ENCODE results near the gene ANTXR1. TPM values are rescaled to one million over a fixed set of nuclear protein-coding genes. Genes with fewer than 3 reads are reported as not detected.
"Not testable (repeated sequence)": the region's sequence is repeated elsewhere in the genome, so short reads cannot be mapped to it uniquely, and the experiment has no call there.

The ANTXR1 gene
- total RNA-seq, 2 experiments from 2014 or later = 0.05 to 0.23 TPM

- peaks cover 2% of the 10 kb centered on the region for H3K4me1 Mint-ChIP-seq
- H3K4me3 Mint-ChIP-seq = no peak overlapping the region
- CTCF ChIA-PET = no interaction called here
- DNase-seq = no peak
- H3K9me3 Mint-ChIP-seq = no peaks in the 10 kb centered on the region
- peaks cover 36% of the 10 kb centered on the region for H3K27me3 Mint-ChIP-seq
- H3K27ac Mint-ChIP-seq = no peak overlapping the region
- no peaks in the 10 kb centered on the region for H3K36me3 Mint-ChIP-seq (ENCODE audit: low read depth)
- POLR2A ChIA-PET = no interaction called here
Observed at GRCh38 chr2:69167469-69167822, 154.5 kb downstream of the ANTXR1 start.

- Mint-ChIP-seq H3K9me3 (no peaks in the 10 kb centered on the region), H3K4me3 (no peak overlapping the region), H3K27ac (no peak overlapping the region), H3K36me3 (ENCODE audit: low read depth) (no peaks in the 10 kb centered on the region), H3K4me1 (peaks cover 1% of the 10 kb centered on the region), H3K27me3 (peaks cover 36% of the 10 kb centered on the region)
- CTCF ChIA-PET = no interaction called here
- no peak for DNase-seq
- POLR2A ChIA-PET = no interaction called here
Observed at GRCh38 chr2:69168144-69168813, 155.3 kb downstream of the ANTXR1 start.

GRCh38 chr2:69168950-69169654 is 156.1 kb downstream of the ANTXR1 start:
- no peaks in the 10 kb centered on the region for H3K4me1 Mint-ChIP-seq
- POLR2A ChIA-PET = no interaction called here

GRCh38 chr2:69169655-69170389 is 156.8 kb downstream of the ANTXR1 start:
- POLR2A ChIA-PET = no interaction called here
- Mint-ChIP-seq H3K4me1 (no peaks in the 10 kb centered on the region), H3K27ac (no peak overlapping the region), H3K9me3 (no peaks in the 10 kb centered on the region), H3K4me3 (no peak overlapping the region), H3K36me3 (ENCODE audit: low read depth) (no peaks in the 10 kb centered on the region), H3K27me3 (peaks cover 29% of the 10 kb centered on the region)
- CTCF ChIA-PET = no interaction called here
- DNase-seq = no peak

More at GRCh38 chr2:69168950-69169654, 156.1 kb downstream of the ANTXR1 start:
- no peak for DNase-seq
- CTCF ChIA-PET = no interaction called here
- no peaks in the 10 kb centered on the region for H3K36me3 Mint-ChIP-seq (ENCODE audit: low read depth)
- no peak overlapping the region for H3K27ac Mint-ChIP-seq
- no peaks in the 10 kb centered on the region for H3K9me3 Mint-ChIP-seq
- H3K4me3 Mint-ChIP-seq = no peak overlapping the region
- H3K27me3 Mint-ChIP-seq = peaks cover 30% of the 10 kb centered on the region

DNA sequence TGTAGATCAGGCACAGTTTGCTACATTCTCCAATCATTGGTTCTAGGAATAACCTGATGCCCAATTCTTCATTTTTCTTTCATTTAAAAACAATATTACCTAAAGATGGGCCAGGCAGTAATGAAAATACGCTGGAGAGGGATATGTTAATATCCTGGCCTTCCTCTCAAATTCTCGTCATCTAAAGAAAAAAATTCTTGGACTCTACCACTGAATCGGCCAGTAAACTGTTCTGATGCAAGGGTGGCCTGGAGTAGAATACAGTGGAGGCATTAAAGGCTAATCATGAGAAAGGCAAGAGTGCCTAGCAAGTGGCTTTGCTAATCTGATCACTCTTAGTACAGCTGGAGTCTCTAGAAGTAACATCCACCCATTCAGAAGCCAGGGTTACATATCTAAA is 157.7 kb downstream of the ANTXR1 start:
- CTCF ChIA-PET = no interaction called here
- Mint-ChIP-seq H3K27ac (no peak overlapping the region), H3K27me3 (peaks cover 29% of the 10 kb centered on the region), H3K36me3 (ENCODE audit: low read depth) (no peaks in the 10 kb centered on the region), H3K4me3 (no peak overlapping the region), H3K4me1 (no peaks in the 10 kb centered on the region), H3K9me3 (no peaks in the 10 kb centered on the region)
- no peak for DNase-seq
- POLR2A ChIA-PET = no interaction called here

- ChIA-PET CTCF (no interaction called here), POLR2A (no interaction called here)
- H3K27ac Mint-ChIP-seq = no peak overlapping the region
- H3K4me1 Mint-ChIP-seq = no peaks in the 10 kb centered on the region
- DNase-seq = no peak
- H3K27me3 Mint-ChIP-seq = peaks cover 29% of the 10 kb centered on the region
- H3K4me3 Mint-ChIP-seq = no peak overlapping the region
- H3K9me3 Mint-ChIP-seq = no peaks in the 10 kb centered on the region
- no peaks in the 10 kb centered on the region for H3K36me3 Mint-ChIP-seq (ENCODE audit: low read depth)
Observed at GRCh38 chr2:69171116-69171896, 158.3 kb downstream of the ANTXR1 start.

GRCh38 chr2:69171897-69172525 is 159.0 kb downstream of the ANTXR1 start:
- H3K9me3 Mint-ChIP-seq = no peaks in the 10 kb centered on the region
- CTCF ChIA-PET = interaction anchor here (1.4 kb wide), 1 partner anchor 29 kb away, joined by 3 read pairs; no protein-coding TSS in a partner anchor
- H3K4me1 Mint-ChIP-seq = peaks cover 2% of the 10 kb centered on the region
- H3K4me3 Mint-ChIP-seq = no peak overlapping the region
- no peaks in the 10 kb centered on the region for H3K36me3 Mint-ChIP-seq (ENCODE audit: low read depth)
- H3K27me3 Mint-ChIP-seq = peaks cover 27% of the 10 kb centered on the region
- no peak overlapping the region for H3K27ac Mint-ChIP-seq
- DNase-seq = no peak
- POLR2A ChIA-PET = no interaction called here

GRCh38 chr2:69173706-69174105 is 160.7 kb downstream of the ANTXR1 start:
- Mint-ChIP-seq H3K36me3 (ENCODE audit: low read depth) (no peaks in the 10 kb centered on the region), H3K27me3 (peaks cover 33% of the 10 kb centered on the region), H3K27ac (no peak overlapping the region), H3K9me3 (no peaks in the 10 kb centered on the region), H3K4me3 (no peak overlapping the region), H3K4me1 (peaks cover 8% of the 10 kb centered on the region)
- POLR2A ChIA-PET = no interaction called here
- DNase-seq = no peak
- CTCF ChIA-PET = interaction anchor here (1.3 to 1.4 kb wide), 4 partner anchors 9 to 31 kb away, joined by 3 to 5 read pairs (median 4); no protein-coding TSS in a partner anchor

DNA sequence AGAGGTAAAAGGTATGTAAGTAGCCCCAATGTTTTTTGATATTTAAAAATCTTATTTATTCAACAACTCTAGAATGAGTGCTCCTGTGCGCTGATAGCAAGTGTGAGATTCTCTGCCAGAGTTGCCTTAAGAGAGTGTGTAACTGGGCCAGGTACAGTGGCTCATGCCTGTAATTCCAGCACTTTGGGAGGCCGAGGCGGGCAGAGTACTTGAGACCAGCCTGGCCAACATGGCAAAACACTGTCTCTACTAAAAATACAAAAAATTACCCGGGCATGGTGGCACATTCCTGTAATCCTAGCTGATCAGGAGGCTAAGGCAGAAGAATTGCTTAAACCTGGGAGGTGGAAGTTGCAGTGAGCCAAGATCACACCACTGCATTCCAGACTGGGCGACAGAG is 161.2 kb downstream of the ANTXR1 start:
- DNase-seq; POLR2A ChIA-PET; H3K36me3 Mint-ChIP-seq (ENCODE audit: low read depth); H3K9me3 Mint-ChIP-seq; H3K27ac Mint-ChIP-seq; H3K4me1 Mint-ChIP-seq; H3K4me3 Mint-ChIP-seq: not testable (repeated sequence)
- CTCF ChIA-PET = interaction anchor here (1.4 kb wide), 1 partner anchor 10 kb away, joined by 3 read pairs; no protein-coding TSS in a partner anchor
- H3K27me3 Mint-ChIP-seq = peaks cover 33% of the 10 kb centered on the region

GRCh38 chr2:69175790-69176715 is 163.1 kb downstream of the ANTXR1 start:
- ChIA-PET POLR2A (no interaction called here), CTCF (interaction anchor here (0.9 kb wide), 1 partner anchor 1185 kb away, joined by 3 read pairs; no protein-coding TSS in a partner anchor)
- H3K27me3 Mint-ChIP-seq = peaks cover 33% of the 10 kb centered on the region
- DNase-seq = no peak
- no peaks in the 10 kb centered on the region for H3K36me3 Mint-ChIP-seq (ENCODE audit: low read depth)
- H3K9me3 Mint-ChIP-seq = no peaks in the 10 kb centered on the region
- no peak overlapping the region for H3K4me3 Mint-ChIP-seq
- no peak overlapping the region for H3K27ac Mint-ChIP-seq
- peaks cover 8% of the 10 kb centered on the region for H3K4me1 Mint-ChIP-seq

DNA sequence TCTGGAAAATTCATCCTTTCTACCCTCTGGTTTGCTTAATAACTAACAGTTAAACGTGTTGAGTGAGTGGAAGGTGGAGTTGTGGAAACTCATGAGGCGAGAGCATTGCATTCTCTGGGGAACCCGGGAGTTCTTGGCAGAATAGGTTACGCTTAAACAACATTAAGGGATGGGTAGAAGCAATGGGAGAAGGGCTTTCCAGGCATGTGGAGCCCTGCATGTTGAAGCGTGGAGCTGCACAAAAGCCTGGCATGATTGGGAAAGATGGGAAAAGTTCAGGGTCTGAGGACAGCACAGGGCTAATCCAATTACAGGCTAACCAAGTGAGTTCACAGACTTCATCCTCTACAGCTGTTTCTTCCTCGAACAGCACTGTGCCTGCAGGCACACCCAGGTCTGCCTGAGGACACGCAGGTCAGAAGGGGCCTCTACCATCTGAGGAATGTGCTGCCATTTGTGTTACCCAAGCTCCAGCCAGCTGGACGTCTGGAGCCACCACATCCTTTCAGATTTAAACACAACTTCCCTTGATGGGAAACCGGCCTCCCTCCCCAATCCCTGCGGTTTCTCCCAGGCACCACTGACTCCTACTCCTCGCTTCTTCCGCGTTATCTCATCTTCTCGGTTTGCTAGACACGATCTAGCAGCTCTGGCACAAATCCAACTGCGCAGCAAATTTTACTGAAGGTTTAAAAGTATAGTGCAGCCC is 164.2 kb downstream of the ANTXR1 start:
- Mint-ChIP-seq H3K27ac (no peak overlapping the region), H3K9me3 (no peaks in the 10 kb centered on the region), H3K27me3 (peaks cover 30% of the 10 kb centered on the region), H3K4me1 (peaks cover 8% of the 10 kb centered on the region), H3K4me3 (no peak overlapping the region), H3K36me3 (ENCODE audit: low read depth) (no peaks in the 10 kb centered on the region)
- ChIA-PET POLR2A (no interaction called here), CTCF (no interaction called here)
- no peak for DNase-seq
